Measurements from ENCODE around the gene CCDC117. TPM values are rescaled to one million over a fixed set of nuclear protein-coding genes. Genes with fewer than 3 reads are reported as not detected.

The CCDC117 gene
- total RNA-seq, 1 experiment from 2014 or later: 33.5 TPM

GRCh38 chr22:28795932-28796856 lies 23.7 kb downstream of the CCDC117 start:
- H3K9me3 ChIP-seq (ENCODE audit: low read depth, low read length, poor library complexity, severe bottlenecking): no peaks in the 10 kb centered on the region
- intact Hi-C loops (cut with micrococcal nuclease; ENCODE audit: unreplicated experiment): no loop called here
- ChIA-PET CTCF (no interaction called here), POLR2A (ENCODE audit: low non-redundant PET) (interaction anchor here (0.6 kb wide), 1 partner anchor 31 kb away, joined by 9 read pairs; no protein-coding TSS in a partner anchor)
- BruUV-seq (replicated peaks): TSS peak; percentile 5
- H3K27me3 ChIP-seq (replicated peaks; ENCODE audit: insufficient read depth, low read depth, low read length, poor library complexity): no peaks in the 10 kb centered on the region
- H3K4me3 ChIP-seq (ENCODE audit: low read depth, low read length, poor library complexity, severe bottlenecking): no peak overlapping the region
- peaks cover 53% of the 10 kb centered on the region for H3K36me3 ChIP-seq (ENCODE audit: insufficient read depth, low read length, poor library complexity, severe bottlenecking)
- TF ChIP-seq CTCF (conservative IDR thresholded peaks at IDR 0.05; ENCODE audit: low read depth, low read length) (no peak), EZH2 (IDR thresholded peaks at IDR 0.05; ENCODE audit: borderline replicate concordance, low read depth, low read length, poor library complexity, severe bottlenecking) (no peak)
- no peak overlapping the region for H3K27ac ChIP-seq (ENCODE audit: low read depth, low read length, poor library complexity, severe bottlenecking)
- H3K4me1 ChIP-seq (ENCODE audit: insufficient read depth, low read length, poor library complexity, severe bottlenecking): peaks cover 17% of the 10 kb centered on the region
- no peak for DNase-seq (ENCODE audit: low spot score)

- Histone ChIP-seq H3K4me3 (ENCODE audit: low read depth, low read length, poor library complexity, severe bottlenecking) (peak overlapping the region; percentile 69), H3K27ac (ENCODE audit: low read depth, low read length, poor library complexity, severe bottlenecking) (peak overlapping the region; percentile 99), H3K4me1 (ENCODE audit: insufficient read depth, low read length, poor library complexity, severe bottlenecking) (peaks cover 17% of the 10 kb centered on the region), H3K9me3 (ENCODE audit: low read depth, low read length, poor library complexity, severe bottlenecking) (no peaks in the 10 kb centered on the region), H3K36me3 (ENCODE audit: insufficient read depth, low read length, poor library complexity, severe bottlenecking) (peaks cover 50% of the 10 kb centered on the region), H3K27me3 (replicated peaks; ENCODE audit: insufficient read depth, low read depth, low read length, poor library complexity) (no peaks in the 10 kb centered on the region)
- POLR2A ChIA-PET (ENCODE audit: low non-redundant PET): interaction anchor here (0.7 to 0.8 kb wide), 3 partner anchors 29 to 353 kb away, joined by 3 to 9 read pairs (median 3); no protein-coding TSS in a partner anchor
- intact Hi-C loops (cut with micrococcal nuclease; ENCODE audit: unreplicated experiment): no loop called here
- DNase-seq (ENCODE audit: low spot score): peak; percentile 69
- TF ChIP-seq CTCF (conservative IDR thresholded peaks at IDR 0.05; ENCODE audit: low read depth, low read length) (no peak), EZH2 (IDR thresholded peaks at IDR 0.05; ENCODE audit: borderline replicate concordance, low read depth, low read length, poor library complexity, severe bottlenecking) (no peak)
- CTCF ChIA-PET: no interaction called here
- BruUV-seq (replicated peaks): no TSS peak
These were observed 26.5 kb downstream of the CCDC117 start for GRCh38 chr22:28798810-28799605.

GRCh38 chr22:28799606-28800307 lies 27.3 kb downstream of the CCDC117 start:
- peak overlapping the region; percentile 69 for H3K4me3 ChIP-seq (ENCODE audit: low read depth, low read length, poor library complexity, severe bottlenecking)
- ChIA-PET POLR2A (ENCODE audit: low non-redundant PET) (interaction anchor here (0.6 to 0.8 kb wide), 6 partner anchors 22 to 934 kb away, joined by 3 to 7 read pairs (median 4); no protein-coding TSS in a partner anchor), CTCF (interaction anchor here (1.6 kb wide), 1 partner anchor 199 kb away, joined by 5 read pairs; no protein-coding TSS in a partner anchor)
- no peak for TF ChIP-seq EZH2 (IDR thresholded peaks at IDR 0.05; ENCODE audit: borderline replicate concordance, low read depth, low read length, poor library complexity, severe bottlenecking)
- no peak for TF ChIP-seq CTCF (conservative IDR thresholded peaks at IDR 0.05; ENCODE audit: low read depth, low read length)
- DNase-seq (ENCODE audit: low spot score): peak; percentile 36
- no peaks in the 10 kb centered on the region for H3K9me3 ChIP-seq (ENCODE audit: low read depth, low read length, poor library complexity, severe bottlenecking)
- H3K4me1 ChIP-seq (ENCODE audit: insufficient read depth, low read length, poor library complexity, severe bottlenecking): peaks cover 17% of the 10 kb centered on the region
- H3K36me3 ChIP-seq (ENCODE audit: insufficient read depth, low read length, poor library complexity, severe bottlenecking): peaks cover 43% of the 10 kb centered on the region
- intact Hi-C loops (cut with micrococcal nuclease; ENCODE audit: unreplicated experiment): no loop called here
- peak overlapping the region; percentile 99 for H3K27ac ChIP-seq (ENCODE audit: low read depth, low read length, poor library complexity, severe bottlenecking)
- TSS peak; percentile 45 for BruUV-seq (replicated peaks)
- no peaks in the 10 kb centered on the region for H3K27me3 ChIP-seq (replicated peaks; ENCODE audit: insufficient read depth, low read depth, low read length, poor library complexity)
